HG02938 (cell line): Measurements from ENCODE around the gene NUAK1.
"Not testable (repeated sequence)": the region's sequence is repeated elsewhere in the genome, so short reads cannot be mapped to it uniquely, and the experiment has no call there.

ENCODE experiments used
- ATAC-seq: cut with Tn5 transposase; IDR thresholded peaks from one replicate; pipeline ENCODE4 v1.9.1; 2021; ENCODE audit warnings: mild to moderate bottlenecking, moderate library complexity; ENCODE audit not compliant: unreplicated experiment

The NUAK1 gene

GRCh38 chr12:106037524-106038298, 101.0 kb downstream of the NUAK1 start:
- no peak for ATAC-seq

- ATAC-seq, result no peak
These were observed 103.3 kb downstream of the NUAK1 start for GRCh38 chr12:106035421-106035820.

GRCh38 chr12:106034316-106034715, 104.4 kb downstream of the NUAK1 start:
- no peak for ATAC-seq

- no peak for ATAC-seq
These were observed 105.5 kb downstream of the NUAK1 start for GRCh38 chr12:106033161-106033675.

GRCh38 chr12:106032623-106032925, 106.2 kb downstream of the NUAK1 start:
- no peak for ATAC-seq

- no peak for ATAC-seq
These were observed 106.8 kb downstream of the NUAK1 start for GRCh38 chr12:106031761-106032622.

GRCh38 chr12:106030210-106031071, 108.3 kb downstream of the NUAK1 start:
- no peak for ATAC-seq

GRCh38 chr12:106029532-106029931, 109.2 kb downstream of the NUAK1 start:
- no peak for ATAC-seq

- ATAC-seq, result no peak
These were observed 110.8 kb downstream of the NUAK1 start for GRCh38 chr12:106027911-106028310.

GRCh38 chr12:106027286-106027685, 111.5 kb downstream of the NUAK1 start:
- no peak for ATAC-seq

GRCh38 chr12:106025129-106025528, 113.6 kb downstream of the NUAK1 start:
- ATAC-seq, result no peak

GRCh38 chr12:106023039-106023438, 115.7 kb downstream of the NUAK1 start:
- ATAC-seq, result no peak

GRCh38 chr12:106022568-106023012, 116.2 kb downstream of the NUAK1 start:
- no peak for ATAC-seq

GRCh38 chr12:106021516-106021915, 117.2 kb downstream of the NUAK1 start:
- ATAC-seq, result no peak

GRCh38 chr12:106020736-106021135, 118.0 kb downstream of the NUAK1 start:
- ATAC-seq, result no peak

GRCh38 chr12:106019144-106019543, 119.6 kb downstream of the NUAK1 start:
- no peak for ATAC-seq

GRCh38 chr12:106018286-106018685, 120.5 kb downstream of the NUAK1 start:
- no peak for ATAC-seq

- not testable (repeated sequence) for ATAC-seq
These were observed 122.0 kb downstream of the NUAK1 start for GRCh38 chr12:106016601-106017278.

- no peak for ATAC-seq
These were observed 123.1 kb downstream of the NUAK1 start for GRCh38 chr12:106015646-106016045.

GRCh38 chr12:106013941-106014340, 124.8 kb downstream of the NUAK1 start:
- ATAC-seq, result no peak
